Activated naive CD4-positive, alpha-beta T cell treated with anti-CD3 and anti-CD28 coated beads, Interleukin-2, amount 50 U/mL, for 72 hours (primary cell): ENCODE results near the gene TRPM5. TPM values are rescaled to one million over a fixed set of nuclear protein-coding genes. Genes with fewer than 3 reads are reported as not detected.
A peak's percentile ranks its signal among the peaks of the same experiment; 100 is the strongest.

Experiments used
- ATAC-seq, 2 donors: fragments of 150-1000 bp; cut with Tn5 transposase; 2 replicates each; pipeline ENCODE4 v1.10.0; 2021; ENCODE audit warnings: mild to moderate bottlenecking in 2 of 2, moderate library complexity in 2 of 2
- DNase-seq, 2 donors: peaks; one replicate each; pipeline ENCODE4 v3.0.0; 2021 to 2022; ENCODE audit warnings: low spot score in 2 of 2
- H3K27ac Mint-ChIP-seq, 2 donors: one replicate each; pipeline ENCODE4 v1.8.0; 2022; ENCODE audit warnings: mild to moderate bottlenecking in 2 of 2, mixed read lengths in 2 of 2
- H3K36me3 Mint-ChIP-seq, 2 donors: one replicate each; pipeline ENCODE4 v1.8.0; 2022; ENCODE audit warnings: mixed read lengths in 2 of 2
- H3K9me3 Mint-ChIP-seq, 2 donors: one replicate each; pipeline ENCODE4 v1.8.0; 2022; ENCODE audit warnings: mixed read lengths in 2 of 2
- total RNA-seq, 2 donors: library from RNA; stranded (reverse); gene quantifications; one replicate each; pipeline ENCODE4 v1.2.3, GENCODE V29; 2022

The TRPM5 gene
- total RNA-seq, 2 donors from 2014 or later, result not detected

GRCh38 chr11:2434506-2435255 is 9.6 kb downstream of the TRPM5 start:
- no peaks in the 10 kb centered on the region for H3K36me3 Mint-ChIP-seq
- H3K27ac Mint-ChIP-seq, result no peak overlapping the region
- no peaks in the 10 kb centered on the region for H3K9me3 Mint-ChIP-seq
- DNase-seq (peak in 1 of 2 donors; percentile 20), ATAC-seq (no peak)

DNA sequence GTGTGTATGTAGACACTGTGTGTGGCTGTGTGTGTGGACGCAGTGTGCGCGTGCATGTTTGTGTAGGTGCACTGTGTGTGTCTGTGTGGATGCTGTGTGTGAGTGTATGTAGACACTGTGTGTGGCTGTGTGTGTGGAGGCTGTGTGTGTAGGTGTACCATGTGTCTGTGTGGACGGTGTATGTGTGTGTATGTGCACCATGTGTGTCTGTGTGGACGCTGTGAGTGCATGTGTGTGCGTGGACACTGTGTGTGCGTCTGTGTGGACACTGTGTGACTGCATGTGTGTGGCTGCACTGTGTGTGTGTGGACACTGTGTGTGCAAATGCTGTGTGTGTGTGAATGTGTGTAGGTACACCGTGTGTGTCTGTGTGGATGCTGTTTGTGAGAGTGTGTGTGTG is 10.3 kb downstream of the TRPM5 start:
- ATAC-seq, result no peak
- H3K27ac Mint-ChIP-seq, result no peak overlapping the region
- H3K9me3 Mint-ChIP-seq, result no peaks in the 10 kb centered on the region
- no peak for DNase-seq
- no peaks in the 10 kb centered on the region for H3K36me3 Mint-ChIP-seq

GRCh38 chr11:2433106-2433925 is 11.0 kb downstream of the TRPM5 start:
- DNase-seq (peak in 1 of 2 donors; percentile 35), ATAC-seq (no peak)
- H3K9me3 Mint-ChIP-seq, result no peaks in the 10 kb centered on the region
- H3K27ac Mint-ChIP-seq, result no peak overlapping the region
- H3K36me3 Mint-ChIP-seq, result no peaks in the 10 kb centered on the region

- Mint-ChIP-seq H3K9me3 (no peaks in the 10 kb centered on the region), H3K27ac (no peak overlapping the region), H3K36me3 (no peaks in the 10 kb centered on the region)
- ATAC-seq (no peak), DNase-seq (peak in 1 of 2 donors; percentile 50)
Observed at GRCh38 chr11:2432628-2433071, 11.7 kb downstream of the TRPM5 start.

- ATAC-seq (no peak), DNase-seq (peak in 1 of 2 donors; percentile 52)
- H3K9me3 Mint-ChIP-seq, result no peaks in the 10 kb centered on the region
- no peak overlapping the region for H3K27ac Mint-ChIP-seq
- no peaks in the 10 kb centered on the region for H3K36me3 Mint-ChIP-seq
Observed at GRCh38 chr11:2432171-2432621, 12.1 kb downstream of the TRPM5 start.

- H3K27ac Mint-ChIP-seq, result peak overlapping the region in 1 of 2 donors; percentile 39
- ATAC-seq, result no peak
- H3K9me3 Mint-ChIP-seq, result no peaks in the 10 kb centered on the region
- no peaks in the 10 kb centered on the region for H3K36me3 Mint-ChIP-seq
- no peak for DNase-seq
Observed at GRCh38 chr11:2431395-2431794, 12.9 kb downstream of the TRPM5 start.

DNA sequence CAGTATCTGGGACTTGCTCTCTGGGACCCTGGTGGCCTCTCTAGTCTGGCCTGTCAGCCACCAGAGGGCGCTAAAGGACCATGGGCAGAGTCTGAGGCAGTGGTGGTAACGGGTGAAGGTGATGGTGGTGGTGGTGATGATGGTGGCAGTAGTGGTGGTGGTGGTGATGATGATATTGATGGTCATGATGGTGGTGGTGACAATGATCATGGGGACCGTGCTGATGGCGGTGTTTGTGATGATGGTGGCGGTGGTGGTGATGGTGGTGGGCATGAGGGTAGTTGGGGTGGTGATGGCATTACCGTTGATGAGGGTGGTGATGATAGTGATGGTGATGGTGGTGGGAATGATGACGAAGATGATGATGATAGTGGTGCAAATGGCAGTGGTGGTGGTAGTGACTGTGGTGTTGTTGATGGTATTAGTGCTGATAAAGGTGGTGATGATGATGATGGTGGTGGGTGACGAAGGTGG is 16.0 kb downstream of the TRPM5 start:
- Mint-ChIP-seq H3K36me3 (no peaks in the 10 kb centered on the region), H3K9me3 (no peaks in the 10 kb centered on the region), H3K27ac (no peak overlapping the region)
- ATAC-seq (peak; percentile 87 to 94), DNase-seq (peak; percentile 77 to 93)

GRCh38 chr11:2427721-2428321 is 16.5 kb downstream of the TRPM5 start:
- DNase-seq (no peak), ATAC-seq (peak in 1 of 2 donors; percentile 25)
- Mint-ChIP-seq H3K27ac (no peak overlapping the region), H3K36me3 (no peaks in the 10 kb centered on the region), H3K9me3 (no peaks in the 10 kb centered on the region)

DNA sequence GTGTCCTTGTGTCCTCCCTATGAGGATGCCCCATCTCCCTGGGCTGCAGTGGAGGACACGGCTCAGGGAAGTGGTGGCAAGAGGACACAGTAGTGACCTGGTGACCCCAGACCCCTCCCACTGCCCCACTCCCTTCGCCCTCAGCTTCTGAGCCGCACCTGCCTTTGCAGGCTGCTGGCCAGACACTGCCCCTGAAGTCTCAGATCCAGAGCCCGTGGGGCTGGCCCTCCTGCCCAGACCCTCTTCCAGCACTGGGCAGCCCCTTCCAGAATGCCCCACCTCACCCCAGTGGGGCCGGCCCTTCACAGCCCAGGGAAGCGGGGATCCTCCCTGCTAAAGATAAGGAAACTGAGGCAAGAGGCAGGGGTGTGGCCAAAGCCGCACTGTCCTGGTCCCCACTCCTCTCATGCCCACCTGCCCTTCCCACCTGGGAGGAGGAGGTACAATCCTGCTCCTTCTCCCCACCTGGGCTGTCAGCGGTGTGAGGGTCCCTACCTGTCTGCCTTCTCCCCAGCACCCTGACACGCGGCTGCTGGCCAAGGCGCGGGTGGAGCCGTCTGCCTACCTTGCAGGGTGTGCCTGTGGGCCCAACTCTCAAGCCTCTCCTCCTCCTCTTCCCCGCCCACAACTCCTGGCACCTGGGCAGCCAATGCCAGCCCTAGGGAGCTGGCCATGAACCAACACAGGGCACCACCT is 17.3 kb downstream of the TRPM5 start:
- DNase-seq (no peak), ATAC-seq (no peak)
- H3K9me3 Mint-ChIP-seq, result no peaks in the 10 kb centered on the region
- no peak overlapping the region for H3K27ac Mint-ChIP-seq
- no peaks in the 10 kb centered on the region for H3K36me3 Mint-ChIP-seq

GRCh38 chr11:2426221-2426620 is 18.1 kb downstream of the TRPM5 start:
- Mint-ChIP-seq H3K36me3 (no peaks in the 10 kb centered on the region), H3K9me3 (no peaks in the 10 kb centered on the region), H3K27ac (no peak overlapping the region)
- DNase-seq (no peak), ATAC-seq (no peak)

DNA sequence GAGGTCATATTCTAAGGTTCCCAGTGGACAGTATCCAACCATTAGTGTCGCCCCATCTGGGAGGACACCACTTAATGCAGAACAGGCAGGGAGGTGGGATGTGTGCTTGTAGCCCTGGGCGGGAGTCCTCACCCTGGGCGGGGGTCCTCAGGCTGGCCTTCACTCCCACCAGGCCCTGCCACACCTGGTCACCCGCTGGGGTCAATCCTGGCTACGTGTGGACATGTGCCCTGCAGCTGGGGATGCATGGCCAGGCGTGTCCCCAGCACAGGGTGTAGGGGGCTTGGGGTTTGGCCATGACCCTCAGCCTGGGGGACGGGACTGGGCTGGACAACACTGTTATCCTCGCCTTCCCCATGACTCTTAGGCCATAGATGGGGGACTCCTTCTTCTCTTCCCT is 18.8 kb downstream of the TRPM5 start:
- no peak for ATAC-seq
- no peaks in the 10 kb centered on the region for H3K36me3 Mint-ChIP-seq
- H3K9me3 Mint-ChIP-seq, result no peaks in the 10 kb centered on the region
- H3K27ac Mint-ChIP-seq, result no peak overlapping the region
- DNase-seq, result no peak

- Mint-ChIP-seq H3K9me3 (no peaks in the 10 kb centered on the region), H3K36me3 (no peaks in the 10 kb centered on the region), H3K27ac (no peak overlapping the region)
- ATAC-seq (no peak), DNase-seq (no peak)
Observed at GRCh38 chr11:2424811-2425495, 19.4 kb downstream of the TRPM5 start.

DNA sequence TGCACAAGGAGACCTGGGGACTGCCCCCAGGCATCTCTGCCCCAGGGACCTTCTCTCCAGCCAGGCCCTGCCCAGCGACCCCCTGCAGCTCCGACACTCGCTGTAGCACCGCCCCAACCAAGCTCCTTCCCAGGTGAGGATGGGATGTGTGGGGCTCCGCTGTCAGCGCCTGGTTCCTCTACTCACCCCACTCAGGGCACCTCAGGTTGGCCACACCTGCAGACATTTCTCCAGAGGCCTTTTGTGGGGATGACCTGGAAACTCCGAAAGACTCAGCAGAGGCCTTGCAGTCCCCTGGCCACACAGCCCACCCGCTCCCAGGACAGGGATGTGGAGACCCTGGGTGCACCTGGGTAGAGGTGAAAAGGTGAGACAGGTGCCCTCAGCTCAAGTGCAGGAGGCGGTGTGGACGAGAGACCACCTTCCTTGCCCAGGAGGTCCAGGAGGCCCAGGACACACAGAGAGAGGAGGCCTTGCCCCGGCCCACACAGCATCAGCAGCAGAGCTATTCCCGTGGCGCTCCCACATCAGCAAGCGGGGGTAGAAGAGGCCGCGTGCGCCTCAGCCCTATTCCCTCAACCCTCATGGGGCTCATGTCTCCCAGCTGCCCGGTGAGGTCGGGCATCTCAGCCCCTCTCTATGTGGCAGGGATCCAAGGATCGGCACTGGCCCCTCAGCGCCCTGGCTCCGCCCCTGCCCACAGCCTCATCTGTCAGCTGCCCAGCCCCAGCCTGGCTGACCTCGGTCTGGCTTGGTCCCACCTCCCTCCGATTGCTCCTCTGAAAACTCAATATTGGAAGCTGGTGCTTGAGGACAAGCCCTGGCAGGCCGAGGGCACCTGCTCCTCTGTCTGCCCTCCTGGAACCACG is 20.9 kb downstream of the TRPM5 start:
- H3K27ac Mint-ChIP-seq, result no peak overlapping the region
- DNase-seq, result no peak
- ATAC-seq, result no peak
- no peaks in the 10 kb centered on the region for H3K9me3 Mint-ChIP-seq
- H3K36me3 Mint-ChIP-seq, result no peaks in the 10 kb centered on the region

GRCh38 chr11:2422461-2423156 is 21.7 kb downstream of the TRPM5 start:
- H3K27ac Mint-ChIP-seq, result no peak overlapping the region
- ATAC-seq, result no peak
- no peaks in the 10 kb centered on the region for H3K9me3 Mint-ChIP-seq

DNA sequence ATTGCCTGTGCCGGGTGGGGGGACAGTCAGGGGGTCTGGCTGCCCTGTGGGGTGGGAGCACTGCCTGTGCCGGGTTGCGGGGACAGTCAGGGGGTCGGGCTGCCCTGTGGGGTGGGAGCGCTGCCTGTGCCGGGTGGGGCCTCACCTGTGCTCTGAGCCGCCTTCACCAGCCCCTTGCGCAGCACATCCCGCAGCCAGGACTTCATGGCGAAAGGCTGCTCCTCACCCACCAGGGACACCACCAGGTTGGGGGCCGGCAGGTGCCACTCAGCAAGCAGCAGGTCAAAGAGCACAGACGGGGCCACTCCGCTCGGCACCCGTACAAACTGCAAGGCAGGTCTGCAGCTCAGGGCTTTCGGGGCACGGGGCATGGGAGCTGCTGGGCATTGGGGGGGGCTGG is 22.3 kb downstream of the TRPM5 start:
- H3K27ac Mint-ChIP-seq, result no peak overlapping the region
- ATAC-seq (no peak), DNase-seq (no peak)
- H3K36me3 Mint-ChIP-seq, result no peaks in the 10 kb centered on the region
- no peaks in the 10 kb centered on the region for H3K9me3 Mint-ChIP-seq

More at GRCh38 chr11:2422461-2423156, 21.7 kb downstream of the TRPM5 start:
- no peak for DNase-seq
- H3K36me3 Mint-ChIP-seq, result no peaks in the 10 kb centered on the region
